GM19023 (cell line): ENCODE results near the gene PRKG1.

Source experiments
- ATAC-seq: cut with Tn5 transposase; IDR thresholded peaks from one replicate; pipeline ENCODE4 v1.9.1; 2021; ENCODE audit warnings: mild to moderate bottlenecking, moderate library complexity; ENCODE audit not compliant: unreplicated experiment

PRKG1 gene

DNA sequence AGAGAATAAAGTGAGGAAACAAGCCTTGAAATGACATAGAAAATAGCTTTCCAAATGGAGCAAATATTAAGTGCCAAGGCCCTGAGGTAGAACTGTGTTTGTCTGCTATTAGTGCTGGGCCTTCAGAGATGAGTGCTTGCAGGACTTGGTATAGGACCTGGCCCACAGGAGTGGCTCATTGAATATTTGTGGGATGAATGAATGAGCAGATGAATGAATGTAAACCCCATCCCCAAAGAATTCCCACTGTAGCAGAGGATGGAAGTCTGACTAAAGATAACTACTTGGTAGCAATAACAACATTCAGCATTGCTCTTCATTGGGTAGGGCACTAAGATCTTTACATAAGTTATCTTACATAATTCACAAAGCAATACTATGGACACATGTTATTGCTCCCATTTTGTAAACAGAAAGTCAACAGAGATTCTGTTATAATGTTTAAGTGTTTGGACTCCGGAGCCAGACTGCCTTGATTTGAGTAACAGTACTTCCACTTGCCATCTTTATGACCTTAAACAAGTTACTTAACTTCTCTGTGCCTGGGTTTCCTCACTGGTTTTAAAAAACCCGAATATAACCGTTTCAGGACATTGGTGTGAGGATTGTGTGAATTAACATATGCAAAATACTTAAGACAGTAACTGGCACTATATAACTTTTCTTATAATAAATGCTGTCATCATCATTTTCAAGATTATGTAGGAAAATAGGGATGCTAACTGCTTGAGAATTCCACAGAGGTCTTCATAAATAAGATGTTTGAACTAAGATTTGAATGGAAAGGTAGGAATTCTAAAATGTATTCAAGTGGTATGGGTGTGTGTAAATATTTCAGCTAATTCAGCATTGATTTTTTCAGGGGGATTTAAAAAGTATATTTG is 141.9 kb downstream of the PRKG1 start:
- ATAC-seq = no peak

DNA sequence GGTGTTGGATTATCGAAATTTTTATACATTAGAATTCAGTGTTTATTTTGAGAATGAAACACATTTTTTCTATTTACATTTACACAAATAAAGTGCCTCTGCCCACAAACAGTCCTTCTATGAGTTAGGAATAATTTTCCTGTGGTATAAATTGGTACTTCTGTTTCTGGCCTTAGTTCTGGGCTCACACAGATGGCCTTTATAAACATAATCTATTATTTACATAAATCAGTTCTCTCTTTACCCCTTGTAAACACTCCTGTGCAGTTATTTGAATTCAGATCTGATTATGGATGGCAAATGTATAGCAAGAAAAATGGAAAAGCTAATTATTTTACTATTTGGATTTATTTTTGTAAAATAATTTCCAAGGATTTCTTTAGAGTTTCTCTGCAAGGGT is 143.2 kb downstream of the PRKG1 start:
- no peak for ATAC-seq

DNA sequence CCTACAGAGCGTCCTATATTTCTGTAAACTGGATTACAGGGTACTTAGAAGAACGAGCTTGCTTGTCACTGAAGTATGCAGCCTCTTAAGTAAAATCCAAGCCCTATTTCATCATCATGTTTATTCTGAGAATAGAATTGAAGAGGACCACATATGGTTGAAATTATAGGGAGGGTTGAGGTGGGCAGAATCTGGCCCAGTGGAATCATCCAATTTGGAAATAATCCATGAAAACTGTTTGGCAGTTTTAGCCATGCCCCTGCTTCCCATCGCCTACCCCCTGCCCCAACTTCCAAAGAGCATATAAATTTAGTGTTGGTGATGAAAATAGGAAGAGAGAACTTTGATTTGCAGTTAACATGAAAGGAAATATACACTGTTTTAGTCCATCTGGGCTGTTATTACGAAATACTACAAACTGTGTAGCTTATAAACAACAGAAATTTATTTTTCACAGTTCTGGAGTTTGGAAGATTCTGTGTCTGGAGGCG is 150.4 kb downstream of the PRKG1 start:
- ATAC-seq = no peak

- no peak for ATAC-seq
These were observed 153.8 kb downstream of the PRKG1 start for GRCh38 chr10:51227897-51228713.

GRCh38 chr10:51228714-51229100 is 154.4 kb downstream of the PRKG1 start:
- ATAC-seq = no peak

DNA sequence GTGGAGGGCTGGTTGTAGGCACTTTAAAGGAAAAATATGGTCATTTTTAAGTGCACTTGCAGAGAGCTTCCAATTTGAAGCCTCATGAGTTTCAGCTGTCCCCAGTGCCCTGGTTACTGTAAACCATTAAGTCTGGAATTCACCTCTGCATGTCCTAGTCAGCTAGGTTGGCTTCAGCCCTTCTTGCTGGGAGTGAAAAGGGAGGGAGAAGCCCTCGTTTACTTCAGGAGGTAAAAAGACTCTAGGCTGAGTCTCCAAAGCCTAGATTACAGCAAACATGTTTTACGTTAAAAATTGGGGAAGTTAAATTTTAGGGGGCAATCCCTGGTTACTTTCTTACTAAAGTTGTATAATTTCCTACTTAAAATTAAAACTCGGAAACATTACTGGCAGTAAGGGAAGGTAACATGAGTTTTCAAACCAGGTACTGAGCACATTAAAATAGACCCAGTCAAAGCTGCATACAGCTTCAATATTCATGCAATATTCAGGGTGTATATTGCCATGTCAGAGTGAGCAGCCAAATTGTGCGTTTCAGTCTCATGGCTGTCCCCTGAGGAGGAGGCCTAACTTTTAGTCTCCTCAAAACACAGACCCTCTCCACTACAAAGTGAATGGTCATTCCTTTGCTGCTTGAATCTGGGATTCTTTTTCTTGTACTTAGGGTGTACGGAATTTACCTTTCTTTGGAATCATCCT is 156.7 kb downstream of the PRKG1 start:
- ATAC-seq = no peak

- ATAC-seq = no peak
These were observed 157.5 kb downstream of the PRKG1 start for GRCh38 chr10:51231754-51232153.

- no peak for ATAC-seq
These were observed 159.2 kb downstream of the PRKG1 start for GRCh38 chr10:51233337-51234100.

DNA sequence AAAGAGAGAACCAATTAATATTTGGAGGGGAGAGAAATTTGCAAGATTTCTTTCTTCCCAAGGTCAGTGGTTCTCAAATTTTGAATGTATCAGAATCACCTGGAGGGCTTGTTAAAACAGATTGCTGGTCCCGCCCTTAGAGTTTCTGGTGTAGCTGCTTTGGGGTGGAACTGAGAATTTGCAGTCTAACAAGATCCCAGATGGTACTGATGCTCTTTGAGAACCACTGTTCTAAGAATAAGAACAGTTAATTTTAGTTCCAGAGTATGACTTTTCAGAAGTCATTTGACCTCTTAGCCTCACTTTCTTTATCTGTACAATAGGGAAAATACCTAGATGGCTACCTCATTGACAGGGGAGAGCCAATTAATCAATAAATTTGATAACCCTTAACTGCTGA is 161.6 kb downstream of the PRKG1 start:
- no peak for ATAC-seq

- ATAC-seq = no peak
These were observed 164.7 kb downstream of the PRKG1 start for GRCh38 chr10:51239006-51239405.

DNA sequence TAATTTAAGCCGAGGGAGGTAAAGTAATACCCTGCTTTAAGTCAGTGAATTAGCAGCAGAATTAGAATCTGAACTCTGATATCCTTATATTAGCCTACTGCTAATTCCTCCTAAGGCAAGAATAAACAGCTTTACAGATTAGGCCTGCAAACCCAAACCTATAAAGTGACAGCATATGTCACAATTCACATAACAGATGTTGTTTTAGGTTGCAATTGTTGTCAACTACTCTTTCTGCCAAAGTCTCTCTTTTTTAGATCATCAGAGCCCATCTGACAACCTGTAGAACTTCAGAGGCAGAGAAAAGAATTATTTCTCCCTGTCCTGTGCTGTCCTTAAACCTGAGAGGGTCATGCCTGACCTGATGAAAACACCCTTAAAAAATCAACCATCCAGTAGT is 167.2 kb downstream of the PRKG1 start:
- no peak for ATAC-seq

- no peak for ATAC-seq
These were observed 168.1 kb downstream of the PRKG1 start for GRCh38 chr10:51242393-51242792.

DNA sequence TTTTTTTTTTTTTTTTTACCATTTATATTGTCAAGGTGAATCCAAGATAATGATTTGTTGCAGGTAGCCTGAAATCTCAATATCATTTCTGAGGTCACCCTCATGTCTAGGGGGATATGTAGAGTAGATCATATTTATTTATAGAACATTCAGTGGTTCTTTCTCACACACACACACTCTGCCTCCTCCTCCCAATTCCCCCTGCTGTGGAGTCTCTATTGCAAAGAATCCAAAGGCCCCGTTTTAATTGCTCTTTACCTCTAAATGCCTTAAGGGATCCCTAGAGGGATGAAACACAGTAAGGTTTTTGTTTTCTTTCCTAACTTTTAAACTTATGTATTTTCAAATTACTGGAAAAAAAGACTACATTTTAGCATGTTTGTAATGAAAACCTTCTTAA is 170.0 kb downstream of the PRKG1 start:
- no peak for ATAC-seq

DNA sequence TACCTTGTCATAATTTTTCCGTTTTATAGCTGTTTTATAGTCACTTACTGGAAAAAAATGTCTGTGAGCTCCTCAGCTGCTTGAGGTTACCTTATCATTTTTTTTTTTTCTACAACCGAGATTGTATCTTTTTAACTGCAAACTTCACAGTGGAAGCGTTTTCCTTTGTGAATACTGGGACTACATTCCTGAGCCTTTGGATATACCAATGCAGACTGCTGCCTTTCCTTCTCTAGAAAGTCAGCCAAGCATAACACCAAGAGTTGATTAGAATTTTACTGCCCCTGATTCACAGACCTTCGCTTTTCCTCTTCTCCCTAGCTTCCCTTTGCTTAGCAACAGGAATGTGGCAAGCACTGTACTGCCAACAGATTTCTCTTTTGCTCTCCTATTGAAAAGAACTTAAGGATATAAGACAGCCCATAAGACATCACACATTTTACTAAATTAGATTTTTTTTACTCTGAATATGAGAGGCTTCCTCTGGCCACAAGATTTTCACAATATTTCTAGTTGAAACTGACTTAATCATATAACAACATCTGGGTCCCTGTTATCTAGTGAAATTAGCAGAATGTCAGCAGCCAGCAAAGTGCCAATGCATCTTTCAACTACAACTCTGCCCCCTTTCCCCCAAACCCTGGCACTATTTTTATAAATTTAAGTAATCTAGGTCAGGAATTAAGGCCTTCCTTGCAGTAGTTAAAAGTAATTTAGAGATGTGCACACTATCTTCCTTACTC is 170.6 kb downstream of the PRKG1 start:
- no peak for ATAC-seq

GRCh38 chr10:51246156-51246555 is 171.9 kb downstream of the PRKG1 start:
- ATAC-seq = no peak

DNA sequence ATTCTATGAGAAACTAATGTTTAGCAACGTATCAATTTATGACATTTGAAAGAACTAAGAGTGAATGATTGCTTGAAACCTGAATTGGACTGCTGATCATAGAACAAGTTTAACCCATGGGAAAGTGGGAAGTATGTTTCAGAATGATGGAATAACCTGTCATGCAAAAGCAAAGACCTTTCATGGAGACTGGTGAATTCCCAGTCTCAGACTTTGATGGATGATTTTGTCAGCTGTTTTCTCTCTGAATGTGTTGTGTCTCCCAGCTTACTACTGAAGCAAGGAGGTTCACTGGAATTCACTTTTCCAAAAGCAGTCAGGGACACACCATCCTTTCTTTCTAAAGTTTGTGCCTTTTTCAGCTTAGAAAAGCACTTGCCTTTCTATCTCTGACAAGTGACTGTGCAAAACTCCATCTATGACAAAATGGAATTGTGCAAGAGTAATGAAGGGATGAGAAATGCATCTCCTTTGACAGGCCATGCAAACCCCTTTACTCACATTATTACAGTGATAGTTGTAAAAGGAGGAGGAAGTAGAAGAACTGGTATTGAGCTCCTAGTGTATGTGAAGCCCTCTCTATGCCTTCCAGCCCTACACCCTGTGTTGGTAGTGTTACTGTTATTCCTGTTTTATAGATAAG is 176.1 kb downstream of the PRKG1 start:
- ATAC-seq = no peak

DNA sequence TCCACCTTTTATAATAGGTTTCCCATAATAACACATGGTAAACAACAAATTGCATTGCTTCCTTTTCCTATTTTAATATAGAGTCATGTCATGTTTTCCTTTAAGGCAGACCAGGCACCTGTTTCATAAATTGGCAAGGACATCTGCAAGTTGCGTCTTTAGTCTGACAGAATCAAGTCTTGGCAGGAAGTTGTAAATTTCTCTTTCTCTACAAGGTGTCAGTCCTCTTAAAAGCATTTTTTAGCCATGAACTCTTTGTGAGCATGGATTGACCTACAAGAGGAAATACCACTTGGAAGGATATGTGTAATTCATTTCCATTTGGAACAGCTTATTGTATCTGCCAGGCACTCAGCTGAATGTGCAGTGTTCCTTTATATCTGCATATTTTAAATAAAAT is 176.8 kb downstream of the PRKG1 start:
- no peak for ATAC-seq

GRCh38 chr10:51255381-51255780 is 181.1 kb downstream of the PRKG1 start:
- no peak for ATAC-seq

- ATAC-seq = no peak
These were observed 183.4 kb downstream of the PRKG1 start for GRCh38 chr10:51257511-51258248.
